Activated gamma-delta T cell treated with Interleukin-2 at 50 U/mL for 16 hours (primary cell): ENCODE data around the gene PNPLA7.
A peak's percentile ranks its signal among the peaks of the same experiment; 100 is the strongest.
"Not testable (repeated sequence)": the region's sequence is repeated elsewhere in the genome, so short reads cannot be mapped to it uniquely, and the experiment has no call there.

Experiments used
- DNase-seq: peaks from one replicate; pipeline ENCODE4 v3.0.0-alpha.2; 2020

Gene PNPLA7

DNA sequence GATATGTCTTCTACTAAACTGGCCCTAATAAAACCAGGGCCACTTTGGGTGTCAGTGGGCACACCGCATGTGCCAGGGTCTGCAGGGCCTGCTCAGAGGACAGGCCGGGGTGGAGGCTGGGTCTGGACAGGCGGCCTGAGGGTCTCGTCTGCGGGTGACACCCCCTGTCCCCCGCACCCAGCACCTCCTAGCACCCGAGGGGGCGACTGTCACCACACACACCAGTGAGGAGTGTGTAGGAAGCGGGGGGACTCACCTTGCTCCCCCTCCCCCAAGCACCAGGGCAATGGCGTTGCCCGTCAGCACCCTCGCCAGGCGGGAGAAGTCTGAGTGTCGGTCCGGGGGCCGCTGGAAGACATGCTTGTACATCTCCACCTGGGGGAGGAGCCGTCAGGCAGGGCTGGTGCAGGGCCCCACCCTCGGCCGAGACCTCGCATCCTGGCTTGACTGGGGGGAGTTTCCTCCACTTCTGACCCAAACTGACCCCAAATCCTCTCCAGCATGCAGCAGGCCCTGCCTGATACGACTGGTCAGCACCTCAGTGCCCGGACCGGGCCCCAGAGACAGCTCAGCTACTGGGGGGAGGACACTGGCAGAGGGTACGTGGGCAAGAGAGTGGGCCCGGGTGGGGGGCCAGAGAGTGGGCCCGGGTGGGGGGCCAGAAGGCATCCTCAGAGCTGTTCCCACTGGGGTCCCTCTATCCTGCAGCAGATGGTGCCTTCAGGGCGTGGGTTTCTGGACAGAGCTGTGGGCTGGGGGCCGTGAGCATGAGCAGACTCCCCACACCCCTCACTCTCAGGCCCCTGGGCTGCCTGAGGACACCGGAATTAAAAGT, 72.2 kb downstream of the PNPLA7 start:
- DNase-seq: no peak

- DNase-seq: no peak
These were observed 73.3 kb downstream of the PNPLA7 start for GRCh38 chr9:137476856-137477255.

DNA sequence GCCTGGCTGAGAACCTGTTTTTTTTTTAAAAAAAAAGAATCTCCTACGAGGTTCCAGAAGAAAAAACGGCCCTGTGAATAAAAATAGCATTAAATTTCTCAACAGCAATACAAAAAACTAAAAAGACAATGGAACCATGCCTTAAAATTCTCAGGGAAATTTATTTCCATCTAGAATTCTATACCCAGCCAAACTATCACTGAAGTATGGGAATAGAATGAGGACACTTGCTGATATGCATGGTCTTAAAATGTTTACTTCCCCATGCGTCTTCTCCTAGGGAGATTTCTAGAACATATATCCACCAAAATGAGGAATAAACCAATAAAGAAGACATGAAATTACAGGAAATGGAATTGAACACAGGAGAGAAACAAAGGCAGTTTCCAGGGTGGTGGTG, 74.5 kb downstream of the PNPLA7 start:
- no peak for DNase-seq

DNA sequence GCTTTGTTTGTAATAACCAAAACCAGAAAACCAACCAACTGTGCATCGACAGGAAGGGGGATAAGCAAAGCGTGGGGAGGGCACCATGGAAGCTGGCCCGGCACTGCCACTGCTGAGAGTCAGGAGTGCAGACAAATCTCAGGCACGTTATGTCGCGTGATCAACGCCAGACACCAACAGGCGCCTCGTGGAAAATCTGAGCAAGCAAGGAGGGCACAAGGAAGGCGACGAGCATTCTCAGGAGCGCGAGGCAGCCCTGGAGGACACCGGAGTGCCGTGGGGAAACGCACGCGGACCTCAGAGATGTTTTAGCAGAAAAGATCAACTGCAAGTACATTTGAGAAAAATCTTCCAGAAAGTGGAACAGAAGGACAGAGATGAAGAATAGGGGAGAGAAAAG, 75.9 kb downstream of the PNPLA7 start:
- no peak for DNase-seq

DNA sequence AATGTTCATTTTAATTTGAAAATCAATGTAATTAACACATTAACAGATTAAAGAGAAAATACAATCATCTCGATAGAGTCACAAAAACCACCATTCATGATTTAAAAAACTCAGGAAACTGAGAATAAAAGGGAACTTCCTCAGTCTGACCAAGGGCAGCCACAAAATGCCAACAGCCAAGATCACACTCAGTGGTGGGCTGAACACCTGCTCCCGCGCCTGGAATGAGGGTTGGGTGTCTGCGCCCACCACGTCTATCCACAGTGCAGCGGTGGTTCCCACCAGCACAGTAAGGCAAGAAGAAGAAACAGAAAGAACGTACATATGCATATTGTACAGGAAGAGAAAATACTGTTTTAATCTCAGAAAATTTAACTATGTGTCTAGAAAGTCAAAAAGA, 79.4 kb downstream of the PNPLA7 start:
- DNase-seq: no peak

DNA sequence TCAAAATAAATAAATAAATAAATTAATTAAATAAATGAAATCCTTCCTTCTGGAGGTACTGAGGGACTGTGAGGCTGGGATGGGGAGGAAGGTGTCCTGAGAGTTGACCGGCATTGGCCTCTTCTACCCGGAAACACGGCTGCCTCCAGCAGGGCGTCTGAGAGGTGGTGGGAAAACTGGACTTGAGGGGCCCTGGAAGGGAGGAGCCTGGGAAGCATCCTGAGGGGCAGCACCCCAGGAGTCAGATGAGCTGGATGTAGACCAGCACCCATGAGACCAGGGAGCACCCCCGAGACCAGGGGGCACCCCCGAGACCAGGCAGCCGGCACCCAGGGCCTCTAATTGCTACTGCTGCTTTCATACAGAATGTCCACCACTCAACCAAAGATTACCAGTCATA, 82.3 kb downstream of the PNPLA7 start:
- DNase-seq: no peak

DNA sequence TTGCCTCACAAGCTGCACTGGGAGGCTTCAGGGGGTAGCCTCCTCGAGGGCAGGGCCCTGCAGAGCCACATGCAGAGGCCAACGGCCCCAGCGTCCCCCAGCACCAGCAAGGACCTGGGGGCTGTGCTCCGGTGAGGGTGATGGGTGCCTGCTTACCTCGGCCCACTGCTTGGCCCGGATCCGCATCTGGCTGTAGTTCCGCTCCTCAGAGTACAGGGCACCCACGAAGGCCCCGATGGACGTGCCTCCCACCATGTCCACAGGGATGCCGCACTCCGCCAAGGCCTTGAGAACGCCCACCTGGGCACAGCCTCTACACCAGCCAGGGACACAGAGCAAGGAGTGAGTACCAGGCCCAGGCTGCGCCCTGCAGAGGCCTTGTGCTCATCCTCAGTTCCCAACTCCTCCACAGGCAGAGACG, 83.0 kb downstream of the PNPLA7 start:
- no peak for DNase-seq

DNA sequence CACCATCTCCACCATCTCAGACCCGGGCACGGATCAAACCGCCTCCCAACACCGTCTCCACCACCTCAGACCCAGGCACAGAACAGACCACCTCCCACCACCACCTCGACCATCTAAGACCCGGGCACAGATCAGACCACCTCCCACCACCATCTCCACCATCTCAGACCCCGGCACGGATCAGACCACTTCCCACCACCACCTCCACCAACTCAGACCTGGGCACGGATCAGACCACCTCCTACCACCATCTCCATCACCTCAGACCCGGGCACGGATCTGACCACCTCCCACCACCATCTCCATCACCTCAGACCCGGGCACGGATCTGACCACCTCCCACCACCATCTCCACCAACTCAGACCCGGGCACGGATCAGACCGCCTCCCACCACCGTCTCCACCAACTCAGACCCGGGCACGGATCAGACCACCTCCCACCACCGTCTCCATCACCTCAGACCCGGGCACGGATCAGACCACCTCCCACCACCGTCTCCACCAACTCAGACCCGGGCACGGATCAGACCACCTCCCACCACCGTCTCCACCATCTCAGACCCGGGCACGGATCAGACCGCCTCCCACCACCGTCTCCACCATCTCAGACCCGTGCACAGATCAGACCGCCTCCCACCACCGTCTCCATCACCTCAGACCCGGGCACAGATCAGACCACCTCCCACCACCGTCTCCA, 83.7 kb downstream of the PNPLA7 start:
- not testable (repeated sequence) for DNase-seq

GRCh38 chr9:137465720-137466388, 84.3 kb downstream of the PNPLA7 start:
- no peak for DNase-seq

- no peak for DNase-seq
These were observed 85.0 kb downstream of the PNPLA7 start for GRCh38 chr9:137465000-137465719.

- no peak for DNase-seq
These were observed 85.8 kb downstream of the PNPLA7 start for GRCh38 chr9:137464291-137464999.

DNA sequence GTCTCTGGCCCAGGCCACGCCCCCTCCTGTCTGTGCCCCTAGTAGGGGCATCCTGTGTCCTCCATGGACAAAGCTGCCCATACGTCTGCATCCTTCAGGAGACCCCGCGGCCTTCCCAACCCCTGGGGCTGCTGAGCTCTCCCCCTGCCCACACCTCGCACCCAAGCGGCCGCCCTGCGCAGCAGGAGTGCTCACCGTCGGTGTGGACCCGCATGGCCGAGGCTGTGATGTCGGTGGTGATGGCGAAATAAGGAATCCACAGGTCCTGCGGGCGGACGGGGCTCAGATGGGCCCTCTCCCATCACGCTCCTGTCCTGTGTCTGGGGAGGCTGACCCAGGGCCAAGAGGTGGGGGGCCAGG, 86.3 kb downstream of the PNPLA7 start:
- no peak for DNase-seq

GRCh38 chr9:137462986-137463930, 86.9 kb downstream of the PNPLA7 start:
- DNase-seq: no peak

GRCh38 chr9:137462396-137462985, 87.7 kb downstream of the PNPLA7 start:
- DNase-seq: no peak

- DNase-seq: peak; percentile 93
These were observed 88.4 kb downstream of the PNPLA7 start for GRCh38 chr9:137461663-137462395.

DNA sequence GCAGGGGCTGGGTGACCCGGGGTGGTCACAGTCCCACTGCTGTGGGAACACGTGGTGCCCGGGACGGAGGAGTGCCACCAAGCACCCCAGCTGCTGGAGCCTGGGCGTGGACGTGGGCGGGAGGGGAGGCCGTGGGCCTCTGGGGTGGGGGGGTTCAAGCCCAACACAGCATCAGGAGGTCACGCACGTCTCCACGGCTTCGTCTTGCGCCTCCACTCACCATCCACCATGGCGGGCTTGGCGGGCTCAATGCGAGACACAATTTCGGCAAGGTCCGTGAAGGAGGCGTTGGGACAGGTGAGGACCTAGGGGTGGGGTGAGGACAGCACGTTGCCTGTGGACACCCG, 88.9 kb downstream of the PNPLA7 start:
- no peak for DNase-seq

DNA sequence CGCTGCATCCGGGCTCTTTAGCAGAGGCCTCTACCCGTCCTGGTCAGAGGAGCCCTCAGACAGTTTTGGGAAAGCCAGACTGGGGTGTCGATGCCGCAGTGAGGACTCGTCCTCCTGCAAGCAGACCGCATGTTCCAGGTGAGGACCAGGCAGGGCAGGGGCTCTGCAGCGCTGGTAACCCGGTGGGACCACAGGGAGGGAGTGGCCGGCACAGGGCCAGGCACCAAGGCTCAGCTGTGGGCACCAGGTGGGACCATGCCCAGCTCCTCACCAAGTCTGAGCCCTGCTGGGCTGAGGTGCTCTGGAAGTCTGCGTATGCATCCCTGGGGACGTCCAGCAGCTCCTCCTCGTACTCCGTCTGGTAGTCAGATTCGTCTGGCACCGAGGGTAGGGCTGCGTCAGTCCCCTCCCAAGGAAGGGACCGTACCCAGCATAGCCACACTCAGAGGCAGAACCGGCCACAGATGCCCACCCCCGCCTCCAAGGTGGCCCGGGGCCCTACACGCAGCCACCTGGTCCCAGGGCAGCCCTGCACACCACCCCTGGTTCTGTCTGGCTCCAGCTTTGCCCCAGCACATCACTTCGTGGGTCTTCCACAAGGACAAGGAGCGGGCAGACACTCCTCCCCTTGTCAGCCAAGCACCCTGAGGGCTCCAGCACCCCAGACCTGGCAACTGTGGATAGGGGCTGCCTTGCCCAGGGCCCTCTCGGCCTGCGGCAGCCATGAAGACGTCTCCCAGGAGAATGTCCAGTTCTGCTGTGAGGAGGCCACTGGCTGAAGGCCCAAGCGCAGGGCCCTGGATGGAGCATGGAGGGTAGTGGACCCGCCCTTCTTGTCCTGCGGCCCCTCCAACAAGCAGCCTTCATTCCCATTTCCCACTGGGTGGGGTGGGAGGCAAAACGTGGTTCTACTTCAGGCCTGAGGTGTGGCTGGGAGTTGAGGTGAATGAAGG, 89.6 kb downstream of the PNPLA7 start:
- no peak for DNase-seq

DNA sequence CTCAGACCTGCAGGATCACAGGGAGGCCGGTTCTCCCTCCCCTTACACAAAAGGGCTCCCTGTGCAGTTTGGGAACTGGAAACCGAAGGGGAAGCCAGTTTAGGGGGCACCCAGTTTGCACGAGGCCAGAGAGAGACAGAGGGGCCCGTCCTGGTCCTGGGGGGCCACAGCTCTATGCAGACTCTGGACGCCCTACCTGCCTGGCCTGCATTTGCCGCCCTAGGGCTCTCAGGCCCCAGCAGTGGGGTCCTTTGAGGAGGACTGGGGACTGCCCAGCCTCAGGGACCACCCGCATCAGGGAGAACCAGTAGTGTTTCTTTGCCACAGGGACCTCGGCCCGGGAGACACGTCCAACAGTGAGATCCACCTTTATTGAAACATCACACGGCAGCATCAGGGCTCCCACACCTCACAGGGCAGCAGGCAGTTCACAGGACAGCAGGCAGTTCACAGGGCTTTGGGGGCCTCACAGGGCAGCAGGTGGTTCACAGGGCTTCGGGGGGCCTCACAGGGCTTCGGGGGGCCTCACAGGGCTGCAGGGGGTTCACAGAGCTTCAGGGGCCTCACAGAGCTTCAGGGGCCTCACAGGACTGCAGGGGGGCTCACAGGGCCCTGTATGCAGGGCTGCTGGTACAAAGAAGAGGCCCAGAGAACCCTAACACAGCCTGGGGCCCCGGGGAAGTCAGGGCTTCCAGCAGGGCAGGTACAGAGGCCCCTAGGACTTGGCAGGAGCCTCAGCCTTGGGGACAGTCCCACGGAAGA, 90.4 kb downstream of the PNPLA7 start:
- DNase-seq: no peak
